GM12872 (cell line): ENCODE results near the gene FGF12.

Source experiments
- TF ChIP-seq, protein P1 (sequence below): IDR thresholded peaks from 3 replicates; pipeline ENCODE4 v1.5.1; 2011; ENCODE audit warnings: low read depth, mild to moderate bottlenecking, low read length, moderate library complexity; ENCODE audit not compliant: insufficient read depth

FGF12 gene

GRCh38 chr3:192181151-192181550 is 546.2 kb downstream of the FGF12 start:
- TF ChIP-seq, protein P1, sequence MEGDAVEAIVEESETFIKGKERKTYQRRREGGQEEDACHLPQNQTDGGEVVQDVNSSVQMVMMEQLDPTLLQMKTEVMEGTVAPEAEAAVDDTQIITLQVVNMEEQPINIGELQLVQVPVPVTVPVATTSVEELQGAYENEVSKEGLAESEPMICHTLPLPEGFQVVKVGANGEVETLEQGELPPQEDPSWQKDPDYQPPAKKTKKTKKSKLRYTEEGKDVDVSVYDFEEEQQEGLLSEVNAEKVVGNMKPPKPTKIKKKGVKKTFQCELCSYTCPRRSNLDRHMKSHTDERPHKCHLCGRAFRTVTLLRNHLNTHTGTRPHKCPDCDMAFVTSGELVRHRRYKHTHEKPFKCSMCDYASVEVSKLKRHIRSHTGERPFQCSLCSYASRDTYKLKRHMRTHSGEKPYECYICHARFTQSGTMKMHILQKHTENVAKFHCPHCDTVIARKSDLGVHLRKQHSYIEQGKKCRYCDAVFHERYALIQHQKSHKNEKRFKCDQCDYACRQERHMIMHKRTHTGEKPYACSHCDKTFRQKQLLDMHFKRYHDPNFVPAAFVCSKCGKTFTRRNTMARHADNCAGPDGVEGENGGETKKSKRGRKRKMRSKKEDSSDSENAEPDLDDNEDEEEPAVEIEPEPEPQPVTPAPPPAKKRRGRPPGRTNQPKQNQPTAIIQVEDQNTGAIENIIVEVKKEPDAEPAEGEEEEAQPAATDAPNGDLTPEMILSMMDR = no peak

GRCh38 chr3:192177383-192177782 is 550.0 kb downstream of the FGF12 start:
- TF ChIP-seq, protein P1 = no peak

- TF ChIP-seq, protein P1 = no peak
These were observed 553.1 kb downstream of the FGF12 start for GRCh38 chr3:192174283-192174682.

- TF ChIP-seq, protein P1 = no peak
These were observed 556.1 kb downstream of the FGF12 start for GRCh38 chr3:192171213-192171612.

DNA sequence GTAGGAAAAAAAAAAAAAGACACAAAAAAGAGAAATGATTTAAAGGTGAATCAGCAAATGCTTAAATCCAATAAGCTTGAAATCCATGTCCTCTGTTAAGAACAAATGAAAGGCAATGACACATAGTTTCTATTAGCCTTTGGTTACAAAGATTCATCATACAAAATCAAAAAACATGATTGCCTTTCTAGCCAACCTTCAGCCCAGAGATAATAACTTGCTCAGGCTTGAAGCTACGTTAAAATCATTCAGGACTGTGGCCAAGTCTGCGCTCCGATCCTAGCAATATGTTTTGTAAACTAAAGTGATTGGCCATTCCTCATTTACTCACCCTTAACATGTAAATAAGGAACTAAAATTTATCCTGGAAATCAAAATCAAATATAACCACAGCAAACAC is 556.7 kb downstream of the FGF12 start:
- TF ChIP-seq, protein P1 = no peak

DNA sequence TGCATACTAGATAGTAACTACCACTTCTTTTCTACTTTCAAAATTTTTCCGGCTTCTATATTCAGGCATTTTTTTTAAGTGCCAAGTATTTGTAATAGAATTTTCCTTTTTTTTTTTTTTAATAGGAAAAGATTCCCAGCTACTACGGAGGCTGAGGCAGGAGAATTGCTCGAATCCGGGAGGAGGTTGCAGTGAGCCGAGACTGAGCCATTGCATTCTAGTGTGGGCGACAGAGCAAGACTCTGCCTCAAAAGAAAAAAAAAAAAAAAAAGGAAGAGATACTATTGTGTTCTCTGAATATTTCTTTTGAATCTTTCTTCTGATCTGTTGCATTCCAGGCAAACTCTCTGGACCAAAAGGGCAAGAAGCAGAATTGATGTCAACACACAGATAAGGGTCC is 557.3 kb downstream of the FGF12 start:
- TF ChIP-seq, protein P1 = no peak

- TF ChIP-seq, protein P1 = no peak
These were observed 557.9 kb downstream of the FGF12 start for GRCh38 chr3:192169332-192169915.
